Subcutaneous abdominal adipose tissue (tissue), 5 donors: ENCODE data around the gene ITPA.

Experiments used
- H3K27ac ChIP-seq: one replicate; pipeline ENCODE4 v1.7.0; 2013; ENCODE audit warnings: low read depth, mild to moderate bottlenecking, inconsistent platforms, low read length, moderate library complexity
- H3K27me3 ChIP-seq, 5 donors: one replicate each; pipeline ENCODE4 v1.7.0; 2013; ENCODE audit warnings: low read length in 5 of 5, inconsistent platforms in 1 of 5; ENCODE audit not compliant: control insufficient read depth in 5 of 5, insufficient read depth in 4 of 5
- H3K36me3 ChIP-seq, 5 donors: one replicate each; pipeline ENCODE4 v1.7.0; 2013; ENCODE audit warnings: low read length in 5 of 5; ENCODE audit not compliant: control insufficient read depth in 5 of 5, insufficient read depth in 5 of 5
- H3K4me1 ChIP-seq, 5 donors: one replicate each; pipeline ENCODE4 v1.7.0; 2013; ENCODE audit warnings: low read length in 5 of 5, mild to moderate bottlenecking in 3 of 5, moderate library complexity in 1 of 5; ENCODE audit not compliant: control insufficient read depth in 5 of 5, insufficient read depth in 5 of 5
- H3K4me3 ChIP-seq, 5 donors: one replicate each; pipeline ENCODE4 v1.7.0; 2013; ENCODE audit warnings: low read length in 5 of 5, low read depth in 1 of 5
- H3K9ac ChIP-seq, 5 donors: one replicate each; pipeline ENCODE4 v1.7.0; 2013; ENCODE audit warnings: low read length in 5 of 5, mild to moderate bottlenecking in 4 of 5, moderate library complexity in 3 of 5
- H3K9me3 ChIP-seq, 5 donors: one replicate each; pipeline ENCODE4 v1.7.0; 2013; ENCODE audit warnings: low read length in 5 of 5; ENCODE audit not compliant: control insufficient read depth in 5 of 5
- donor health status: healthy.
- donor health status: healthy.
- donor health status: healthy.
- donor health status: healthy.
- donor health status: healthy.

ITPA gene

DNA sequence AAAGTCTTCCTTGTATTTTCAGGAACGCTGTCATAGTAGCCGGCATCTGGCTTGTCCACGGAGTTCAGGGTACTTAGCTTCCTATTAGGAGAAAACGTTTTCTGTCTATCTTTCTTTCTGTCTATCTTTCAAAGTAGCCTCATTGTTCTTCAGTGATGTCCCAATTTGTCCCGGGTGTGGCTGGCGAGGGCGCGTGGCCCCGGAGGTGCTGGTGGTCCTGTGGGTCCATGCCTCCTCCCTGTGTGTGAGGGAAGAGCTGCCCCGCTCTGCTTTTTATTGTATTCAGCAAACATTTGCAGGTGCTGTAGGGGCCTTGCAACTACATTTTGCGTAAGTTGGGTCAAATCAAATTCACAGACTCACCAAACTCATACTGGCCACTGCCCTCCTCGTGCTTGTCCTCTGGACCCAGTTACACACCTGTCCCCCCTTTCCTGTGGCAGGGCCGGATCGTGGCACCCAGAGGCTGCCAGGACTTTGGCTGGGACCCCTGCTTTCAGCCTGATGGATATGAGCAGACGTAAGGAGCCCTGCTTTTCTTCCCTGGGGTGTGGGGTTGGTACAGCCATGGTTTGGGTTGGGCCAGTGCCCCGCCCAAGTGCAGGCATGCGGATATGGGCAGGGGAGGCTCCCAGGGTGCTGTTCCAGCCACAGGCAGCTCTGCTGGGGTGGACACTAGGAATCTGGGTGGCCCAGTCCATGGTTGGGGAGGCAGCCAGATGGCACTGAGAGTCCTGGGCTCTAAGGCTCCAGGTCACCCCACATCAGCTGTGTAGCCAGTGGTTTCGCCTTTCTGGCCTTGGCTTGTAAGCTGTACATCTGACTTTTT lies 12.3 kb downstream of the ITPA start:
- Histone ChIP-seq H3K27ac (no peak overlapping the region), H3K36me3 (peaks cover 0 to 50% (median 33%) of the 10 kb centered on the region in 5 donors), H3K9me3 (no peaks in the 10 kb centered on the region), H3K27me3 (no peaks in the 10 kb centered on the region), H3K9ac (no peak overlapping the region), H3K4me1 (peaks cover 0 to 8% (median 7%) of the 10 kb centered on the region in 5 donors), H3K4me3 (no peak overlapping the region)

DNA sequence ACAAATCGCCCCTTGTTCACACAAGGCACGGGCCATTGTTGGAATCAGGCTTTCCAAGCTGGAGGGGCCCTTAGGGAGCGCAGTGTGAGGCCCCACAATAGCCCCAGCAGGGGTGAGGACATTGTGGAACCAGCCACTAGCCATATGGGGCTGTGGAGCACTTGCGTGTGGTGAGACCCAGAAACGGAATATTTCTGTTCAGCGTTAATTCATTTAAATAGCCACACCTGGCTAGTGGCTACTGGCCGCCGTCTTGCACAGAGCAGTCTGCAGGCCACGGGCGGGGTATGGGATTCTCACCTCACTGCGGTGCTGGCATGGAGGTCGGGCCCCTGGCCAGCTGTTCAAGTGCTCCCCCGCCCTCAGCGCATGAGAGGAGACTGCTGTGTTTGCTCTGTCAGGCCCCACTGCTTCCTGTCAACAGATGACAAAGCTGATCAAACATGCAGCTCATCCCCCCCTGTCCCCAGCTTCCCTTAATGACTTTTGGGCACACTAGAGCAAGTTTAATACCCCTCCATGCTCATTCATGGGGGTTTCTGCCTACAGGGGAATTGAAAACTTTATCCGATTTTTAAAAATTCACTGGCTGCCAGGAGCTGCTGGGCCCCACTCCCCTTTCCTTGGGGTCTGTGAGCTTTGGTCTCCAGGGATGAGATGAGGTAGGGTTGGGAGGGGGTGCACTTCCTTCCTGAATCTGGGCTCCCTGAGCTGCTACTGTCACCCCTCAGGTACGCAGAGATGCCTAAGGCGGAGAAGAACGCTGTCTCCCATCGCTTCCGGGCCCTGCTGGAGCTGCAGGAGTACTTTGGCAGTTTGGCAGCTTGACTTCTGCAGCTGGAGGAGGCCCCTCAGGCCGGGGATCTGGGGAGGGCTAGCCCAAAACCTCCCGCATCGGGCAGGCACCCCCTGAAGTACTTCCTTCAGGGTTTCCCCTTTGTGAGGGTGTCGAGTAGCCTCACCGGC lies 13.6 kb downstream of the ITPA start:
- Histone ChIP-seq H3K36me3 (peaks cover 0 to 60% (median 38%) of the 10 kb centered on the region in 5 donors), H3K9ac (no peak overlapping the region), H3K27me3 (no peaks in the 10 kb centered on the region), H3K27ac (no peak overlapping the region), H3K4me1 (peaks cover 0 to 8% (median 7%) of the 10 kb centered on the region in 5 donors), H3K9me3 (no peaks in the 10 kb centered on the region), H3K4me3 (no peak overlapping the region)

DNA sequence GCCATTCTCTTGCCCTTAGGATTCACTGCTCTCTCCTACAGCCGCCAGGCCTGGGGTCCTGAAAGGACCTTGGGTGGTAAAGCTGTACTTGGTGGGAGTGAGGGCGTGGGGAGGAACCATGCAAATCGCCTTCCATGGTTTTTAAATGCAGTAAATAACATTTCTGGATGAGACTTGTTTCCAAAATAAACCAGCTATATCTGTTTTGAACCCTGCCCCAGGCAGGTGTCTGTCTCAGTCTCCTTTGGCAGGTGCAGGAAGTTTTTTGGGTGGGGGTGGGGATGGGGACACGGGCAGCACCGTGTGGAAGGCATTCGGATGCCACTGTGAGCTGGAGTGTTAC lies 14.3 kb downstream of the ITPA start:
- Histone ChIP-seq H3K27ac (no peak overlapping the region), H3K9ac (no peak overlapping the region), H3K27me3 (no peaks in the 10 kb centered on the region), H3K36me3 (peaks cover 0 to 60% (median 38%) of the 10 kb centered on the region in 5 donors), H3K4me3 (no peak overlapping the region), H3K4me1 (peaks cover 0 to 2% (median 2%) of the 10 kb centered on the region in 5 donors), H3K9me3 (no peaks in the 10 kb centered on the region)

DNA sequence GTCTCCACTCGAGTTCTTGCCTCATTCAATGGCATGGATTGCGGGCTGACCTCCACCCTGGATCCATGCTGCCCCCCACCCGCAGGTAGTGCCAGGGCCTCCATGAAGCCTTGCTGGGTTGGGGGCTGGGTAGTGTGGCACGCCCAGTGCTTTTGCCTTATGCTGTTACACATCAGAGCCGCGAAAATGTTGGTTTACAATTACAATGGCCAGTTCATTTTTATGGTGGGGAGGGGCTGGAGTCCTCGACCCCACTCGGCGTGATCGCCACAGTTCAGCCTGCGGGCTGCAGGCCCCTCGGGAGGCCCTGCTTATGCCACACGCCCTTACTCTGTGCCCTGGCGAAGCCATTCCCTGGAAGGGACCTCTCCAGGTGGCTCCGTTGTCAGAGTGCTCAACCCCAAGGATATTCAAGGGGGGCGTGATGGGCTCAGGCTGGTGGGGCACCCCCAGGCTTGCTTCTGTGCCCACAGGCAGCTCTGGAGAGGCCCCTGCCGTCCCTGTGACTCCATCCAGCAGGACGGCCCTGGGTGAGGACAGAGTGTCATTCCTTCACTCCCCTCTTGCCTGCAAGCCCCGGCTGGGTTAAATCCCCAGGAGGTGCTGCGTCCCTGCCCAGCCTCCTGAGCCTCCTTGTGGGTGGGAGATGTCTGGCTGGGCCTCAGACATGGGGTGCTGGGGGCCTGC lies 14.8 kb downstream of the ITPA start:
- Histone ChIP-seq H3K9me3 (no peaks in the 10 kb centered on the region), H3K36me3 (peaks cover 0 to 60% (median 38%) of the 10 kb centered on the region in 5 donors), H3K9ac (no peak overlapping the region)

DNA sequence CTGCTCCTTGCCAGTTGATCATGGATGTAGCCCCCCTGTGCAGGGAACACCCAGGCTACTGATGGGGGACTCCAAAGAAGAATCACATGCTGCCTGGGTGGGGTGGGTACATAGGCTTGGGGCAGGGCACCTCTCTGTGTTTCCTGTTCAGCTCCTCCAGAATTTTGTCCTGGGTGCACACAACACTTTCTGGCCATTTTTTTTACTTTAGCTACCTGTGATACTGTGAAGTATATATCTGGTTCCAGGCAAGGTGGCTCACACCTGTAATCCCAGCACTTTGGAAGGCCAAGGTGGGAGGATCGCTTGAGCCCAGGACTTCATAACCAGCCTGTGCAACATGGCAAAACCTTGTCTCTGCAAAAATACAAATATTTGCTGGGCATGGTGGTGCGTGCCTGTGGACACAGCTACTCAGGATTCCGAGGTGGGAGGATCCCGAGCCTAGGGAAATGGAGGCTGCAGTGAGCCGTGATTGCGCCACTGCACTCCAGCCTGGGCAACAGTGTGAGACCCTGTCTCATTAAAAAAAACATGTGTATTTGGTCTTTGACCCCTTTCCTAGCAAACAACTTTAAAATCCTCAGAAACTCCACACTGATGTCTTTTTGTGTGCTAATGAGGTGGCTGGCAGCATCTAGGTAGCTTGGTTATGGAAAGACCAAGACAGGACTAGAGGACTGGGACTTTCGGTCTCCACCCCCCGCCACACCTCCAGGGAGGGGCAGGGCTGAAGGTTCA lies 15.6 kb downstream of the ITPA start:
- Histone ChIP-seq H3K36me3 (peaks cover 0 to 60% (median 38%) of the 10 kb centered on the region in 5 donors), H3K9me3 (no peaks in the 10 kb centered on the region), H3K27me3 (peaks cover 0 to 6% (median 0%) of the 10 kb centered on the region in 5 donors), H3K9ac (no peak overlapping the region), H3K27ac (no peak overlapping the region), H3K4me1 (no peaks in the 10 kb centered on the region), H3K4me3 (no peak overlapping the region)

More for the DNA sequence above, 14.8 kb downstream of the ITPA start:
- no peaks in the 10 kb centered on the region for H3K4me1 ChIP-seq
- H3K27ac ChIP-seq, result no peak overlapping the region
- no peak overlapping the region for H3K4me3 ChIP-seq
- H3K27me3 ChIP-seq, result no peaks in the 10 kb centered on the region

DNA sequence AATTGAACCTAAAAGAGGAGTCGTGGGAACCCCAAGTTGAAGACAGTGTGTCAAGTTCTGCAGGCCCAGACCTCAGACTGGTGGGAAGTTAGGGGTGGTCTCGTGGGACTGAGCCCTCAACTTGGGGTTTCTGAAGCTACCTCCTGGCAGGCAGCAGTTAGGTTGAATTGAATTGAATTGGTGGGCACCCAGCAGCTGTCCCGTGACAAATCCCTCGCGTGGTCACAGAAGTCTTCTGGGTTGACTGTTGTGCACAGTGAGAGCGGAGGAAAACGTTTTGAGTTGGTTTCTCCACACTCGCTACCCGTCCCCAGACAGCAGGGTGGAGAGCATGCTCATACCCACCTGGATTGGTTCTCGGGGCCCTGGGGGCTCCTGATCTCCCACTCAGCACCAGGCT lies 16.8 kb downstream of the ITPA start:
- H3K4me3 ChIP-seq, result no peak overlapping the region
- peaks cover 0 to 6% (median 0%) of the 10 kb centered on the region in 5 donors for H3K27me3 ChIP-seq
- H3K36me3 ChIP-seq, result peaks cover 0 to 50% (median 34%) of the 10 kb centered on the region in 5 donors
- no peaks in the 10 kb centered on the region for H3K4me1 ChIP-seq
- no peak overlapping the region for H3K9ac ChIP-seq
- H3K9me3 ChIP-seq, result no peaks in the 10 kb centered on the region
- no peak overlapping the region for H3K27ac ChIP-seq

DNA sequence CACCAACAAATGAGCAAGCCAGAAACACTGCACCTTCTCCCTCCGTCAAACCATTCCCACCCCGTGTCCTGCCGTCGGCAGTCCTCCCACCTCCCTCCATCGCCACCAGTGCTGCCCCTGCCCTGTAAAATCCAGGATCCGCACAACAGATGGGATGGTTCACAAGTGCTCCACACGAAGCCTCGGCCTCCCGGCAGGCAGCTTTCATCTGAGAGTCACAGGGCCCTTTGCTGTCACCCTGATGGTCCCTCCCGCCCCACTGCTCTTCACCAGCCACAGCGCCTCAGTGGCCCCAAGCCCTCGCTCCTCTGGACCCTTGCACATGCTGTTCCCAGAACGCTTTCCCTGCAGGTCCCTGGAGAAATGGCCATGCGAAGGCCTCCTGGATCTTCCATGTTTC lies 17.6 kb downstream of the ITPA start:
- no peaks in the 10 kb centered on the region for H3K4me1 ChIP-seq
- no peak overlapping the region for H3K4me3 ChIP-seq
- H3K27ac ChIP-seq, result no peak overlapping the region
- no peak overlapping the region for H3K9ac ChIP-seq
- no peaks in the 10 kb centered on the region for H3K9me3 ChIP-seq
- peaks cover 0 to 42% (median 26%) of the 10 kb centered on the region in 5 donors for H3K36me3 ChIP-seq
- H3K27me3 ChIP-seq, result peaks cover 0 to 6% (median 0%) of the 10 kb centered on the region in 5 donors

DNA sequence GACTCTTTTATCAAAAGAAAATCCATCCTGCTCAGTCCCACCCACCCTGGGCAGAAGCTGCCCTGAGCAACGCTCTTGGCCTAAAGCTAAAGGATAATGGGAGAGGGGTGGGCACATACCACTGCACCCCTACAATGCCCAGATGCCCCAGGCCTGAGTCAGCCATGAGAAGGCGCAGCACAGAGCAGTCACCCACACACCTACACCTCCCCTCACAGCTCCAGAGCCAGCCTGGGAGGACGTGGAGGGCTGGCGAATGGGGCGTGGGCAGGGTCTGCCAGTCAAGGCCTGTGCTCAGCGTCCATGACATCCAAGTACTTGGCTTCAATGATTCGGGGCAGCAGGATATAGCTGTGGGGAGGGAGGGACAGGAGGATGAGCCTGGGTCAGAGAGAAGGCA lies 18.2 kb downstream of the ITPA start:
- no peak overlapping the region for H3K27ac ChIP-seq
- no peaks in the 10 kb centered on the region for H3K9me3 ChIP-seq
- no peaks in the 10 kb centered on the region for H3K4me1 ChIP-seq
- peaks cover 0 to 6% (median 0%) of the 10 kb centered on the region in 5 donors for H3K27me3 ChIP-seq
- H3K4me3 ChIP-seq, result no peak overlapping the region
- peaks cover 0 to 36% (median 20%) of the 10 kb centered on the region in 5 donors for H3K36me3 ChIP-seq
- no peak overlapping the region for H3K9ac ChIP-seq
